ENCODE measurements around the gene SMTNL2.
"Not testable (repeated sequence)": the region's sequence is repeated elsewhere in the genome, so short reads cannot be mapped to it uniquely, and the experiment has no call there.

SMTNL2 gene

GRCh38 chr17:4585638-4585994 is 1.3 kb downstream of the SMTNL2 start:
- no peak for DNase-seq (ENCODE audit: low read depth in 3 of 3)

- DNase-seq (ENCODE audit: low read depth in 3 of 3): no peak
These were observed 1.7 kb downstream of the SMTNL2 start for GRCh38 chr17:4586043-4586442.

GRCh38 chr17:4587195-4587594 is 2.9 kb downstream of the SMTNL2 start:
- DNase-seq (ENCODE audit: low read depth in 3 of 3): no peak

- DNase-seq (ENCODE audit: low read depth in 3 of 3): no peak
These were observed 3.5 kb downstream of the SMTNL2 start for GRCh38 chr17:4587803-4588202.

- DNase-seq (ENCODE audit: low read depth in 3 of 3): no peak
These were observed 4.1 kb downstream of the SMTNL2 start for GRCh38 chr17:4588391-4588790.

- no peak for DNase-seq (ENCODE audit: low read depth in 3 of 3)
These were observed 4.7 kb downstream of the SMTNL2 start for GRCh38 chr17:4588898-4589625.

- DNase-seq (ENCODE audit: low read depth in 3 of 3): not testable (repeated sequence)
These were observed 5.7 kb downstream of the SMTNL2 start for GRCh38 chr17:4590042-4590441.

GRCh38 chr17:4590981-4591453 is 6.7 kb downstream of the SMTNL2 start:
- DNase-seq (ENCODE audit: low read depth in 3 of 3): no peak

GRCh38 chr17:4591529-4591928 is 7.2 kb downstream of the SMTNL2 start:
- DNase-seq (ENCODE audit: low read depth in 3 of 3): no peak

- no peak for DNase-seq (ENCODE audit: low read depth in 3 of 3)
These were observed 8.1 kb downstream of the SMTNL2 start for GRCh38 chr17:4592240-4593005.

- no peak for DNase-seq (ENCODE audit: low read depth in 3 of 3)
These were observed 8.7 kb downstream of the SMTNL2 start for GRCh38 chr17:4593021-4593421.

- DNase-seq (ENCODE audit: low read depth in 3 of 3): no peak
These were observed 10.1 kb downstream of the SMTNL2 start for GRCh38 chr17:4594406-4594805.

- DNase-seq (ENCODE audit: low read depth in 3 of 3): peak in 1 of 3 experiments; percentile 14
These were observed 10.8 kb downstream of the SMTNL2 start for GRCh38 chr17:4594931-4595684.

GRCh38 chr17:4595685-4596342 is 11.5 kb downstream of the SMTNL2 start:
- not testable (repeated sequence) for DNase-seq (ENCODE audit: low read depth in 3 of 3)

- DNase-seq (ENCODE audit: low read depth in 3 of 3): no peak
These were observed 12.5 kb downstream of the SMTNL2 start for GRCh38 chr17:4596636-4597380.

- no peak for DNase-seq (ENCODE audit: low read depth in 3 of 3)
These were observed 13.6 kb downstream of the SMTNL2 start for GRCh38 chr17:4597975-4598374.

- DNase-seq (ENCODE audit: low read depth in 3 of 3): no peak
These were observed 14.6 kb downstream of the SMTNL2 start for GRCh38 chr17:4598776-4599504.

GRCh38 chr17:4599505-4600281 is 15.4 kb downstream of the SMTNL2 start:
- DNase-seq (ENCODE audit: low read depth in 3 of 3): no peak

GRCh38 chr17:4600563-4600962 is 16.2 kb downstream of the SMTNL2 start:
- DNase-seq (ENCODE audit: low read depth in 3 of 3): no peak

- no peak for DNase-seq (ENCODE audit: low read depth in 3 of 3)
These were observed 17.0 kb downstream of the SMTNL2 start for GRCh38 chr17:4601326-4601725.

Measured in stimulated activated CD4-positive, alpha-beta T cell treated with anti-CD3 and anti-CD28 coated beads, TNF-alpha, amount 100 ng/mL, for 4 hours (primary cell).